Tibial nerve (tissue), 4 donors: ENCODE results near the gene SLAIN2.

Experiments
- CTCF ChIP-seq, 5 experiments: fragments of 200-600 bp in 3 of 5; fragments of 450-650 bp in 2 of 5; sonication (generic) in 3 of 5; IDR thresholded peaks; one replicate each; pipeline ENCODE4 v1.5.1; 2016 to 2019; ENCODE audit warnings: antibody characterized with exemption in 5 of 5, mild to moderate bottlenecking in 3 of 5, moderate library complexity in 2 of 5
- EP300 ChIP-seq, 2 donors: sonication (generic); formaldehyde crosslinking; IDR thresholded peaks; one replicate each; pipeline ENCODE4 v1.6.1; 2017; ENCODE audit warnings: antibody characterized with exemption in 2 of 2, mild to moderate bottlenecking in 1 of 2
- POLR2A ChIP-seq, 2 donors: fragments of 450-650 bp; IDR thresholded peaks; one replicate each; pipeline ENCODE4 v1.6.1; 2017; ENCODE audit warnings: antibody characterized with exemption in 2 of 2, mild to moderate bottlenecking in 2 of 2, moderate library complexity in 2 of 2

- TF ChIP-seq POLR2A (IDR thresholded peaks at IDR 0.05) (no peak), CTCF (IDR thresholded peaks at IDR 0.05) (peak in 3 of 5 experiments; percentile 35 to 64 (median 55)), EP300 (IDR thresholded peaks at IDR 0.05) (no peak)
These were observed 104.4 kb downstream of the SLAIN2 start for GRCh38 chr4:48445704-48446103.
